ENCODE results near the gene BTN2A1.
"Not testable (repeated sequence)": the region's sequence is repeated elsewhere in the genome, so short reads cannot be mapped to it uniquely, and the experiment has no call there.

The BTN2A1 gene

GRCh38 chr6:26445934-26446667, 11.7 kb upstream of the BTN2A1 start:
- Histone ChIP-seq H3K36me3 (ENCODE audit: control insufficient read depth, insufficient read depth, low read length) (peaks cover 53% of the 10 kb centered on the region), H3K9me3 (ENCODE audit: control insufficient read depth, low read length) (no peaks in the 10 kb centered on the region), H3K27ac (ENCODE audit: insufficient read depth, low read length, poor library complexity, severe bottlenecking) (peak overlapping the region; percentile 45), H3K27me3 (replicated peaks; ENCODE audit: control insufficient read depth, insufficient read depth, low read length, poor library complexity, severe bottlenecking) (no peaks in the 10 kb centered on the region), H3K4me1 (ENCODE audit: control insufficient read depth, insufficient read depth, low read length, poor library complexity, severe bottlenecking) (peaks cover 23% of the 10 kb centered on the region), H3K4me3 (ENCODE audit: insufficient read depth, low read depth, low read length, poor library complexity, severe bottlenecking) (no peak overlapping the region)
- DNase-seq = peak in 2 of 3 donors; percentile 16 to 25

- H3K4me1 ChIP-seq (ENCODE audit: control insufficient read depth, insufficient read depth, low read length, poor library complexity, severe bottlenecking) = peaks cover 23% of the 10 kb centered on the region
- no peaks in the 10 kb centered on the region for H3K27me3 ChIP-seq (replicated peaks; ENCODE audit: control insufficient read depth, insufficient read depth, low read length, poor library complexity, severe bottlenecking)
- no peaks in the 10 kb centered on the region for H3K9me3 ChIP-seq (ENCODE audit: control insufficient read depth, low read length)
- H3K27ac ChIP-seq (ENCODE audit: insufficient read depth, low read length, poor library complexity, severe bottlenecking) = no peak overlapping the region
- H3K4me3 ChIP-seq (ENCODE audit: insufficient read depth, low read depth, low read length, poor library complexity, severe bottlenecking) = no peak overlapping the region
- H3K36me3 ChIP-seq (ENCODE audit: control insufficient read depth, insufficient read depth, low read length) = peaks cover 57% of the 10 kb centered on the region
- no peak for DNase-seq
Observed at GRCh38 chr6:26447257-26447656, 10.5 kb upstream of the BTN2A1 start.

DNA sequence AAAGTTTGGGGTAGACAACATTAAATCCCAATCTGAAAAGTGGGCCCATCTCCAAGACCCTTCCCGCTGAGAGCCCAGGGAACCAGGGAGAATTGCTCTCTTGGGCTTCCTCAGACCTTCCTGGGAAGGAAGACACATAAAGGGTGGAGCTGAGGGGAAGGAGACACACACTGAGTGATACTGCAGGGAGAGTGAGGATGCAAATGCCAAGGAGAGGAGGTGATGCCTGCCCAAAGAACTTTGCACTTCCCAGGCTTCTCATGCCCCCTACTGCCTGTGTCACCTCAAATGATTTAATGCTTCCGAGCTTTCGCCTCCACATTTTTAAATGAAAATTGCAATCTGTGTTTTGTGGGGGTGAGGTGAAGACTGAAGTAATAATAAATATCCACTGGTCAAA, 7.5 kb upstream of the BTN2A1 start:
- no peaks in the 10 kb centered on the region for H3K9me3 ChIP-seq (ENCODE audit: control insufficient read depth, low read length)
- no peak overlapping the region for H3K4me3 ChIP-seq (ENCODE audit: insufficient read depth, low read depth, low read length, poor library complexity, severe bottlenecking)
- peaks cover 50% of the 10 kb centered on the region for H3K36me3 ChIP-seq (ENCODE audit: control insufficient read depth, insufficient read depth, low read length)
- peaks cover 17% of the 10 kb centered on the region for H3K4me1 ChIP-seq (ENCODE audit: control insufficient read depth, insufficient read depth, low read length, poor library complexity, severe bottlenecking)
- no peak for DNase-seq
- H3K27me3 ChIP-seq (replicated peaks; ENCODE audit: control insufficient read depth, insufficient read depth, low read length, poor library complexity, severe bottlenecking) = no peaks in the 10 kb centered on the region
- H3K27ac ChIP-seq (ENCODE audit: insufficient read depth, low read length, poor library complexity, severe bottlenecking) = no peak overlapping the region

GRCh38 chr6:26452631-26453235, 5.0 kb upstream of the BTN2A1 start:
- Histone ChIP-seq H3K9me3 (ENCODE audit: control insufficient read depth, low read length) (no peaks in the 10 kb centered on the region), H3K4me3 (ENCODE audit: insufficient read depth, low read depth, low read length, poor library complexity, severe bottlenecking) (no peak overlapping the region), H3K36me3 (ENCODE audit: control insufficient read depth, insufficient read depth, low read length) (peaks cover 38% of the 10 kb centered on the region), H3K4me1 (ENCODE audit: control insufficient read depth, insufficient read depth, low read length, poor library complexity, severe bottlenecking) (peaks cover 6% of the 10 kb centered on the region), H3K27ac (ENCODE audit: insufficient read depth, low read length, poor library complexity, severe bottlenecking) (no peak overlapping the region), H3K27me3 (replicated peaks; ENCODE audit: control insufficient read depth, insufficient read depth, low read length, poor library complexity, severe bottlenecking) (no peaks in the 10 kb centered on the region)
- DNase-seq = no peak

GRCh38 chr6:26454631-26455030, 3.1 kb upstream of the BTN2A1 start:
- H3K36me3 ChIP-seq (ENCODE audit: control insufficient read depth, insufficient read depth, low read length) = peaks cover 20% of the 10 kb centered on the region
- DNase-seq = no peak

GRCh38 chr6:26455357-26455970, 2.3 kb upstream of the BTN2A1 start:
- Histone ChIP-seq H3K27me3 (replicated peaks; ENCODE audit: control insufficient read depth, insufficient read depth, low read length, poor library complexity, severe bottlenecking) (no peaks in the 10 kb centered on the region), H3K4me1 (ENCODE audit: control insufficient read depth, insufficient read depth, low read length, poor library complexity, severe bottlenecking) (peaks cover 20% of the 10 kb centered on the region), H3K36me3 (ENCODE audit: control insufficient read depth, insufficient read depth, low read length) (peaks cover 15% of the 10 kb centered on the region), H3K4me3 (ENCODE audit: insufficient read depth, low read depth, low read length, poor library complexity, severe bottlenecking) (no peak overlapping the region), H3K9me3 (ENCODE audit: control insufficient read depth, low read length) (no peaks in the 10 kb centered on the region), H3K27ac (ENCODE audit: insufficient read depth, low read length, poor library complexity, severe bottlenecking) (no peak overlapping the region)
- no peak for DNase-seq

More at GRCh38 chr6:26454631-26455030, 3.1 kb upstream of the BTN2A1 start:
- no peaks in the 10 kb centered on the region for H3K9me3 ChIP-seq (ENCODE audit: control insufficient read depth, low read length)
- H3K27ac ChIP-seq (ENCODE audit: insufficient read depth, low read length, poor library complexity, severe bottlenecking) = no peak overlapping the region
- H3K27me3 ChIP-seq (replicated peaks; ENCODE audit: control insufficient read depth, insufficient read depth, low read length, poor library complexity, severe bottlenecking) = no peaks in the 10 kb centered on the region
- H3K4me3 ChIP-seq (ENCODE audit: insufficient read depth, low read depth, low read length, poor library complexity, severe bottlenecking) = no peak overlapping the region
- H3K4me1 ChIP-seq (ENCODE audit: control insufficient read depth, insufficient read depth, low read length, poor library complexity, severe bottlenecking) = peaks cover 14% of the 10 kb centered on the region

- Histone ChIP-seq H3K4me1 (ENCODE audit: control insufficient read depth, insufficient read depth, low read length, poor library complexity, severe bottlenecking) (peaks cover 31% of the 10 kb centered on the region), H3K27ac (ENCODE audit: insufficient read depth, low read length, poor library complexity, severe bottlenecking) (peak overlapping the region; percentile 93), H3K27me3 (replicated peaks; ENCODE audit: control insufficient read depth, insufficient read depth, low read length, poor library complexity, severe bottlenecking) (no peaks in the 10 kb centered on the region), H3K36me3 (ENCODE audit: control insufficient read depth, insufficient read depth, low read length) (peaks cover 10% of the 10 kb centered on the region), H3K4me3 (ENCODE audit: insufficient read depth, low read depth, low read length, poor library complexity, severe bottlenecking) (peak overlapping the region; percentile 77), H3K9me3 (ENCODE audit: control insufficient read depth, low read length) (no peaks in the 10 kb centered on the region)
- peak in 1 of 3 donors; percentile 9 for DNase-seq
Observed at GRCh38 chr6:26457264-26457805, 420 bp upstream of the BTN2A1 start.

DNA sequence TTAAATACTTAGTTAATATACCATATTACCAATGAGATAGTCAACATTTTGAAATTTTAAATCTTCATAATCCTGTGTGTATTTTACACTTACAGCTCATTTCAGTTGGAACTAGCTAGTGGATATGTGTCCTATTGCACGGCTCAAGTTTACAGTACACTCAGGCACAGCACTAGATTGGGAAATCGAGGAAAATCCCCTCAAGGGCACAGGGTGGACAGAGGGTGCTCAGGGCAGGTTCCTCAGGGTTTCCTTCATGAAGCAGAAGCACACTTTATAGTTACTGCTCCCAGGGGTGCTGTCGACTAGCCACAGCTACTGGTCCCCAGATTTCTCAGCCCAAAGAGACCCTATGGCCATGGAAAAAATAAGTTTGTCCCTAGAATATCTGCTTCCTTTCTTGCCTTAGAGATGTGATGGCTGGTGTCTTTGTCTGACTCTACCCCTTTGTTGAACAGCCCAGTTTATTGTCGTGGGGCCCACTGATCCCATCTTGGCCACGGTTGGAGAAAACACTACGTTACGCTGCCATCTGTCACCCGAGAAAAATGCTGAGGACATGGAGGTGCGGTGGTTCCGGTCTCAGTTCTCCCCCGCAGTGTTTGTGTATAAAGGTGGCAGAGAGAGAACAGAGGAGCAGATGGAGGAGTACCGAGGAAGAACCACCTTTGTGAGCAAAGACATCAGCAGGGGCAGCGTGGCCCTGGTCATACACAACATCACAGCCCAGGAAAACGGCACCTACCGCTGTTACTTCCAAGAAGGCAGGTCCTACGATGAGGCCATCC, 1.5 kb downstream of the BTN2A1 start:
- H3K27me3 ChIP-seq (replicated peaks; ENCODE audit: control insufficient read depth, insufficient read depth, low read length, poor library complexity, severe bottlenecking) = no peaks in the 10 kb centered on the region
- no peaks in the 10 kb centered on the region for H3K9me3 ChIP-seq (ENCODE audit: control insufficient read depth, low read length)
- no peak overlapping the region for H3K27ac ChIP-seq (ENCODE audit: insufficient read depth, low read length, poor library complexity, severe bottlenecking)
- no peak for DNase-seq
- peaks cover 28% of the 10 kb centered on the region for H3K36me3 ChIP-seq (ENCODE audit: control insufficient read depth, insufficient read depth, low read length)
- H3K4me3 ChIP-seq (ENCODE audit: insufficient read depth, low read depth, low read length, poor library complexity, severe bottlenecking) = no peak overlapping the region
- H3K4me1 ChIP-seq (ENCODE audit: control insufficient read depth, insufficient read depth, low read length, poor library complexity, severe bottlenecking) = peaks cover 31% of the 10 kb centered on the region

DNA sequence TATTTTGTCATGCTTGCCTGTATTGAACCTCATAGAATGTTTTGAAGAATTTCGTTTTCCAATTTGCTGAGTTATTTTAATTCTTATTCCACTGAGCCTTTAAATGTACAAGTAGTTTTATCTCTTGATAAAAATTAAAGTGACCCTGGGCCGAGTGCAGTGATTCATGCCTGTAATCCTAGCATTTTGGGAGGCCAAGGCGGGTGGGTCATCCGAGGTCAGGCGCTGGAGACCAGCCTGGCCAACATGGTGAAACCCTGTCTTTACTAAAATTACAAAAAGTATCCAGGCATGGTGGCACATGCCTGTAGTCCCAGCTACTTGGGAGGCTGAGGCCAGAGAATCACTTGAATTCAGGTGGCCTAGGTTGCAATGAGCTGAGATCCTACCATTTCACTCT, 3.6 kb downstream of the BTN2A1 start:
- not testable (repeated sequence) for DNase-seq; H3K27ac ChIP-seq (ENCODE audit: insufficient read depth, low read length, poor library complexity, severe bottlenecking); H3K27me3 ChIP-seq (replicated peaks; ENCODE audit: control insufficient read depth, insufficient read depth, low read length, poor library complexity, severe bottlenecking); H3K4me3 ChIP-seq (ENCODE audit: insufficient read depth, low read depth, low read length, poor library complexity, severe bottlenecking); H3K9me3 ChIP-seq (ENCODE audit: control insufficient read depth, low read length)
- Histone ChIP-seq H3K36me3 (ENCODE audit: control insufficient read depth, insufficient read depth, low read length) (peaks cover 47% of the 10 kb centered on the region), H3K4me1 (ENCODE audit: control insufficient read depth, insufficient read depth, low read length, poor library complexity, severe bottlenecking) (peaks cover 31% of the 10 kb centered on the region)
